Osteoblast (primary cell): Measurements from ENCODE around the gene PPP1R9B. TPM values are rescaled to one million over a fixed set of nuclear protein-coding genes. Genes with fewer than 3 reads are reported as not detected.
A peak's percentile ranks its signal among the peaks of the same experiment; 100 is the strongest.

ENCODE experiments used
- DNase-seq: peaks from one replicate; pipeline ENCODE4 v3.0.0; 2011; ENCODE audit warnings: low spot score, mixed read lengths; ENCODE audit not compliant: insufficient read length; ENCODE audit errors: missing footprints
- H2AFZ ChIP-seq: 2 replicates; pipeline ENCODE4 v1.6.0; 2011; ENCODE audit warnings: mild to moderate bottlenecking, low read length
- H3K27ac ChIP-seq: 2 replicates; pipeline ENCODE4 v1.5.1; 2011; ENCODE audit warnings: mild to moderate bottlenecking, low read depth, low read length, moderate library complexity
- H3K27me3 ChIP-seq: 2 replicates; pipeline ENCODE4 v1.6.0; 2012; ENCODE audit warnings: mild to moderate bottlenecking, control low read depth, inconsistent platforms, low read length, moderate library complexity; ENCODE audit not compliant: insufficient read depth
- H3K36me3 ChIP-seq: 2 replicates; pipeline ENCODE4 v1.5.1; 2011; ENCODE audit warnings: mild to moderate bottlenecking, low read length, control low read depth, moderate library complexity; ENCODE audit not compliant: insufficient read depth
- H3K4me1 ChIP-seq: 2 replicates; pipeline ENCODE4 v1.5.1; 2011; ENCODE audit warnings: mild to moderate bottlenecking, low read length, control low read depth, moderate library complexity; ENCODE audit not compliant: insufficient read depth
- H3K4me2 ChIP-seq: 2 replicates; pipeline ENCODE4 v1.6.0; 2011; ENCODE audit warnings: mild to moderate bottlenecking, low read length; ENCODE audit not compliant: insufficient read depth
- H3K4me3 ChIP-seq: fragments of 200-600 bp; sonication (generic); 3 replicates; pipeline ENCODE4 v1.5.1; 2012; ENCODE audit warnings: mild to moderate bottlenecking, low read length, inconsistent platforms; ENCODE audit not compliant: insufficient read depth
- H3K79me2 ChIP-seq: 2 replicates; pipeline ENCODE4 v1.6.0; 2012; ENCODE audit warnings: mild to moderate bottlenecking, low read length, control low read depth, inconsistent platforms; ENCODE audit not compliant: insufficient read depth
- H3K9me3 ChIP-seq: 2 replicates; pipeline ENCODE4 v1.5.1; 2011; ENCODE audit warnings: low read depth, low read length, control low read depth
- H4K20me1 ChIP-seq: 2 replicates; pipeline ENCODE4 v1.6.0; 2012; ENCODE audit warnings: mild to moderate bottlenecking, low read length, control low read depth; ENCODE audit not compliant: insufficient read depth
- CTCF ChIP-seq: IDR thresholded peaks from 2 replicates; pipeline ENCODE4 v1.5.1; 2011; ENCODE audit warnings: mild to moderate bottlenecking, low read depth, low read length, moderate library complexity; ENCODE audit errors: extremely low read depth
- total RNA-seq: library from RNA; depleted of rRNA; stranded (reverse); fragments of >200 nt; gene quantifications from 2 replicates; pipeline ENCODE4 v1.2.3, GENCODE V29; 2012

Gene PPP1R9B
- total RNA-seq, 1 donor = 48.9 TPM

GRCh38 chr17:50196826-50197225 lies 46.3 kb upstream of the PPP1R9B start:
- H2AFZ ChIP-seq = no peak overlapping the region
- peaks cover 85% of the 10 kb centered on the region for H4K20me1 ChIP-seq
- peak overlapping the region; percentile 86 for H3K4me2 ChIP-seq
- H3K79me2 ChIP-seq = peaks cover 96% of the 10 kb centered on the region
- H3K9me3 ChIP-seq = no peaks in the 10 kb centered on the region
- DNase-seq = peak; percentile 91
- H3K36me3 ChIP-seq = peaks cover 80% of the 10 kb centered on the region
- TF ChIP-seq CTCF = no peak
- H3K4me1 ChIP-seq = peaks cover 62% of the 10 kb centered on the region
- no peaks in the 10 kb centered on the region for H3K27me3 ChIP-seq
- H3K27ac ChIP-seq = peak overlapping the region; percentile 96
- H3K4me3 ChIP-seq = peak overlapping the region; percentile 99

GRCh38 chr17:50196036-50196435 lies 45.6 kb upstream of the PPP1R9B start:
- peaks cover 90% of the 10 kb centered on the region for H4K20me1 ChIP-seq
- no peaks in the 10 kb centered on the region for H3K27me3 ChIP-seq
- H3K79me2 ChIP-seq = peaks cover 96% of the 10 kb centered on the region
- H3K27ac ChIP-seq = peak overlapping the region; percentile 96
- H3K36me3 ChIP-seq = peaks cover 88% of the 10 kb centered on the region
- peak; percentile 66 for DNase-seq
- H3K4me2 ChIP-seq = peak overlapping the region; percentile 86
- TF ChIP-seq CTCF = no peak
- peaks cover 64% of the 10 kb centered on the region for H3K4me1 ChIP-seq
- H3K4me3 ChIP-seq = peak overlapping the region; percentile 99
- H3K9me3 ChIP-seq = no peaks in the 10 kb centered on the region
- no peak overlapping the region for H2AFZ ChIP-seq

GRCh38 chr17:50194934-50195865 lies 44.7 kb upstream of the PPP1R9B start:
- DNase-seq = peak; percentile 92
- peak overlapping the region; percentile 99 for H3K4me3 ChIP-seq

More at GRCh38 chr17:50194934-50195865, 44.7 kb upstream of the PPP1R9B start:
- Histone ChIP-seq H4K20me1 (peaks cover 90% of the 10 kb centered on the region), H3K27me3 (no peaks in the 10 kb centered on the region), H3K27ac (peak overlapping the region; percentile 96), H3K36me3 (peaks cover 96% of the 10 kb centered on the region), H3K4me1 (peaks cover 67% of the 10 kb centered on the region), H3K79me2 (peaks cover 92% of the 10 kb centered on the region), H3K9me3 (no peaks in the 10 kb centered on the region), H3K4me2 (peak overlapping the region; percentile 86), H2AFZ (no peak overlapping the region)
- TF ChIP-seq CTCF = peak; percentile 44
